K562 (cell line): Measurements from ENCODE around the gene CEP135. TPM values are rescaled to one million over a fixed set of nuclear protein-coding genes. Genes with fewer than 3 reads are reported as not detected.

Source experiments
- ATAC-seq: fragments of 200-7000 bp; cut with Tn5 transposase; 3 replicates; pipeline ENCODE4 v1.9.1; 2020; ENCODE audit warnings: moderate library complexity
- BruUV-seq: library from RNA; stranded (reverse); fragments of 400-500 nt; replicated peaks from 2 replicates; lab custom pipeline; 2021; lab: Mats Ljungman, UMichigan
- CTCF ChIA-PET: fragments of 300-600 bp; formaldehyde crosslinking; extraction: SDS; loops from one replicate; lab custom pipeline; 2021; ENCODE audit warnings: low intra/inter-chr PET ratio; lab: Yijun Ruan, JAX
- POLR2A ChIA-PET: fragments of 300-600, 350-650 bp; sonication (Branson Sonifier 250); formaldehyde crosslinking; extraction: SDS; loops from one replicate; lab custom pipeline; 2021; ENCODE audit warnings: antibody characterized with exemption, inconsistent platforms; lab: Yijun Ruan, JAX
- DNase-seq, 4 experiments: peaks; one replicate each; pipeline versions ENCODE4 v3.0.0 to v3.0.0-alpha.2; 2011 to 2018; ENCODE audit warnings: low spot score in 3 of 4, mixed read lengths in 3 of 4; ENCODE audit errors: extremely low read depth in 1 of 4
- FAIRE-seq: peaks from 2 replicates; lab custom pipeline; 2011; peaks lifted over from hg19 to GRCh38; lab: Jason Lieb, UNC
- H2AFZ ChIP-seq: 2 replicates; pipeline ENCODE4 v1.6.0; 2011; ENCODE audit warnings: low read depth, low read length, control low read depth, inconsistent platforms
- H3K27ac ChIP-seq: fragments of 200-600 bp; 3 replicates; pipeline ENCODE4 v1.8.0; 2011; ENCODE audit warnings: low read depth, mild to moderate bottlenecking, control low read depth, inconsistent platforms, low read length, moderate library complexity, mixed read lengths; ENCODE audit errors: extremely low read depth
- H3K27me3 ChIP-seq, 2 experiments: fragments of 300-600 bp in 1 of 2; 2 replicates in 1 of 2; 3 replicates in 1 of 2; pipeline versions ENCODE4 v1.6.0 to v1.8.0; 2011; ENCODE audit warnings: inconsistent platforms in 2 of 2, low read length in 2 of 2, mild to moderate bottlenecking in 1 of 2, mixed read lengths in 1 of 2, moderate library complexity in 1 of 2; ENCODE audit not compliant: control insufficient read depth in 2 of 2, insufficient read depth in 2 of 2
- H3K36me3 ChIP-seq: fragments of 300-600 bp; 3 replicates; pipeline ENCODE4 v1.8.0; 2011; ENCODE audit warnings: mild to moderate bottlenecking, low read length, inconsistent platforms; ENCODE audit not compliant: control insufficient read depth, insufficient read depth
- H3K4me1 ChIP-seq, 2 experiments: fragments of 200-600 bp in 1 of 2; replicated peaks in 1 of 2; 2 replicates in 1 of 2; 3 replicates in 1 of 2; pipeline versions ENCODE4 v1.5.1 to v1.8.0; 2011; ENCODE audit warnings: inconsistent platforms in 2 of 2, low read length in 2 of 2, mild to moderate bottlenecking in 1 of 2, mixed read lengths in 1 of 2, moderate library complexity in 1 of 2; ENCODE audit not compliant: control insufficient read depth in 2 of 2, insufficient read depth in 2 of 2
- H3K4me2 ChIP-seq: 2 replicates; pipeline ENCODE4 v1.6.1; 2011; ENCODE audit warnings: low read length, control low read depth, inconsistent platforms, mixed read lengths; ENCODE audit not compliant: insufficient read depth
- H3K4me3 ChIP-seq: fragments of 200-600 bp; sonication (generic), shearing (Covaris generic); 2 replicates; pipeline ENCODE4 v1.5.1; 2016; ENCODE audit warnings: control low read depth, inconsistent platforms
- H3K79me2 ChIP-seq: fragments of 200-600 bp; 3 replicates; pipeline ENCODE4 v1.8.0; 2011; ENCODE audit warnings: low read length, inconsistent platforms; ENCODE audit not compliant: control insufficient read depth, insufficient read depth
- H3K9ac ChIP-seq, 2 experiments: 2 replicates each; pipeline versions ENCODE4 v1.6.0 to v1.6.1; 2011; ENCODE audit warnings: low read depth in 2 of 2, low read length in 2 of 2, control low read depth in 1 of 2, inconsistent platforms in 1 of 2, mild to moderate bottlenecking in 1 of 2, mixed read lengths in 1 of 2; ENCODE audit not compliant: insufficient read depth in 1 of 2
- H3K9me1 ChIP-seq: one replicate; pipeline ENCODE4 v1.6.0; 2011; ENCODE audit warnings: inconsistent platforms, mild to moderate bottlenecking, low read length, moderate library complexity; ENCODE audit not compliant: control insufficient read depth, insufficient read depth
- H3K9me3 ChIP-seq: replicated peaks from 2 replicates; pipeline ENCODE4 v1.5.1; 2011; ENCODE audit warnings: low read depth, low read length, inconsistent platforms; ENCODE audit not compliant: control insufficient read depth, insufficient read depth
- H4K20me1 ChIP-seq: replicated peaks from 2 replicates; pipeline ENCODE4 v1.6.1; 2011; ENCODE audit warnings: low read length, inconsistent platforms, mixed read lengths; ENCODE audit not compliant: control insufficient read depth, insufficient read depth
- FOSL1 ChIP-seq: fragments of 200-800 bp; sonication (Bioruptor generic); conservative IDR thresholded peaks from 2 replicates; pipeline ENCODE4 v1.6.1; 2016; ENCODE audit warnings: missing genetic modification characterization, missing compliant biosample characterization
- JUND ChIP-seq, 2 experiments: IDR thresholded peaks; 2 replicates in 1 of 2; 3 replicates in 1 of 2; pipeline ENCODE4 v1.6.1; 2011; ENCODE audit warnings: borderline replicate concordance in 2 of 2, low read depth in 2 of 2, low read length in 2 of 2, improper control_type of control experiment in 1 of 2, missing biosample characterization in 1 of 2, missing genetic modification characterization in 1 of 2, missing genetic modification reagents in 1 of 2
- SMAD2 ChIP-seq: fragments of 150-350 bp; IDR thresholded peaks from 2 replicates; pipeline ENCODE4 v1.6.1; 2014; ENCODE audit warnings: low read depth, mild to moderate bottlenecking, low read length
- ZKSCAN1 ChIP-seq: fragments of 150-350 bp; IDR thresholded peaks from 2 replicates; pipeline ENCODE4 v1.6.1; 2016; ENCODE audit warnings: low read depth, low read length
- WGBS: fragments of 100-300 bp; shearing (Covaris generic); methylation state at CpG from one replicate; pipeline ENCODE4 v1.1.6; 2016; ENCODE audit warnings: low coverage, mixed read lengths; ENCODE audit not compliant: insufficient coverage; ENCODE audit errors: missing lambda C conversion rate; 5-methylcytosine and 5-hydroxymethylcytosine counted together
- in situ Hi-C: fragments of 300-500 bp; cut with MboI; formaldehyde crosslinking; loops from 4 replicates; pipeline ENCODE4 v1.15.0; 2018; ENCODE audit warnings: inconsistent platforms, mixed read lengths
- intact Hi-C: fragments of 100-400 bp; cut with micrococcal nuclease; formaldehyde crosslinking; loops from 2 replicates; pipeline ENCODE4 v1.14.2; 2022
- polyA plus RNA-seq, 8 experiments: library from polyadenylated mRNA; depleted of rRNA in 4 of 8; stranded (reverse) in 5 of 8; unstranded in 3 of 8; fragments of >200 nt; fragmentation: Nextera tagmentation in 2 of 8; fragmentation: Illumina TruSeq in 1 of 8; extraction: Ambion mirVana in 2 of 8; extraction: Trizol in 1 of 8; gene quantifications; 2 replicates each; pipeline versions ENCODE4 v1.2.1 to v1.2.3, GENCODE V29; 2011 to 2014; ENCODE audit warnings: inconsistent platforms in 1 of 8, missing spikeins in 1 of 8
- total RNA-seq, 7 experiments: library from RNA; depleted of rRNA in 6 of 7; stranded (reverse); fragments of >200 nt in 6 of 7; fragmentation: Illumina TruSeq in 2 of 7; extraction: Trizol in 2 of 7; gene quantifications; 2 replicates each; pipeline versions ENCODE4 v1.2.1 to v1.2.3, GENCODE V29; 2011 to 2021; ENCODE audit warnings: low replicate concordance in 1 of 7
- TF ChIP-seq, protein P1 (sequence below), 2 experiments: fragments of 450-650 bp in 1 of 2; sonication (generic) in 1 of 2; formaldehyde crosslinking in 1 of 2; IDR thresholded peaks in 1 of 2; conservative IDR thresholded peaks in 1 of 2; 2 replicates each; pipeline versions ENCODE4 v1.6.1 to v1.8.1; 2016 to 2023; ENCODE audit warnings: mild to moderate bottlenecking in 2 of 2, moderate library complexity in 2 of 2, inconsistent platforms in 1 of 2, missing genetic modification reagents in 1 of 2
- TF ChIP-seq, protein P2 (sequence below), 2 experiments: fragments of 200-800 bp in 1 of 2; sonication (Bioruptor generic) in 1 of 2; sonication (generic) in 1 of 2; formaldehyde crosslinking in 1 of 2; IDR thresholded peaks in 1 of 2; conservative IDR thresholded peaks in 1 of 2; 2 replicates each; pipeline versions ENCODE4 v1.5.0 to v1.6.1; 2016 to 2020; ENCODE audit warnings: missing compliant biosample characterization in 1 of 2, missing genetic modification characterization in 1 of 2, missing genetic modification reagents in 1 of 2

CEP135 gene
- total and polyA plus RNA-seq, 9 of the 15 experiments (the other 6 are each of a cell fraction or from before 2014, with no cell fraction given), result 3.1 to 18.9 (median 15.3) TPM

DNA sequence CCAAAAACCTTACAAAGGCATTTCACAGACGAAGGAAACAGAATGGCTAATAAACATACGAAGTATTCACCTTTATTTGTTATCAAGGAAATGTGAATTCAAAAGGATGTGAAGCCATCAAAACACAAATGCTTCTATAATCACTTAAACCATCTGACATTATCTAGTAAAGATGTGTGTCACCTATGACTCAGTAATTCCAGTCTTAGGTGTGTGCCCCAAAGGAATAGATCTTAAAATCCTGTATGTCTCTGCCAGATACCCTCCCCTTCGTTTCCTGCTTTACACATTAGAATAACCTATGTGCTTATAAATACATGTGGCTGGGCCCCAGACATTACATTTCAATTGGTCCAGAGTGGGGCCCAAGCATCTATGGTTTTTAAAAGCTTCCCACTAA is 41.8 kb upstream of the CEP135 start:
- Histone ChIP-seq H3K9ac (no peak overlapping the region), H2AFZ (no peak overlapping the region), H3K9me1 (no peaks in the 10 kb centered on the region), H3K27me3 (no peaks in the 10 kb centered on the region), H4K20me1 (no peaks in the 10 kb centered on the region), H3K36me3 (peaks cover 19% of the 10 kb centered on the region; the same call in 1 of the 3 replicates), H3K4me2 (no peak overlapping the region), H3K9me3 (no peaks in the 10 kb centered on the region), H3K79me2 (no peaks in the 10 kb centered on the region), H3K27ac (no peak overlapping the region), H3K4me3 (no peak overlapping the region)
- in situ Hi-C loops, result no loop called here
- DNase-seq, result no peak
- no peak for FAIRE-seq
- POLR2A ChIA-PET, result interaction anchor here (0.6 kb wide), 1 partner anchor 977 kb away, joined by 3 read pairs; no protein-coding TSS in a partner anchor
- no peak for ATAC-seq
- BruUV-seq, result no TSS peak
- TF ChIP-seq SMAD2 (no peak), ZKSCAN1 (no peak), JUND (IDR thresholded peaks at IDR 0.05; ENCODE audit: borderline replicate concordance, low read depth, low read length) (peak; percentile 36; the same call in 1 of the 2 replicates), JUND (tag; IDR thresholded peaks at IDR 0.05; ENCODE audit: borderline replicate concordance, low read depth, low read length) (0 out of 3 replicates have a peak, but pooled peaks have one; percentile 36), FOSL1 (peak; percentile 72)
- TF ChIP-seq, protein P1, sequence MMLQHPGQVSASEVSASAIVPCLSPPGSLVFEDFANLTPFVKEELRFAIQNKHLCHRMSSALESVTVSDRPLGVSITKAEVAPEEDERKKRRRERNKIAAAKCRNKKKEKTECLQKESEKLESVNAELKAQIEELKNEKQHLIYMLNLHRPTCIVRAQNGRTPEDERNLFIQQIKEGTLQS (IDR thresholded peaks at IDR 0.05), result peak; percentile 8; the same call in 1 of the 2 replicates
- TF ChIP-seq, protein P1 (CRISPR knock-in tag; conservative IDR thresholded peaks at IDR 0.05), result no peak
- TF ChIP-seq, protein P2, sequence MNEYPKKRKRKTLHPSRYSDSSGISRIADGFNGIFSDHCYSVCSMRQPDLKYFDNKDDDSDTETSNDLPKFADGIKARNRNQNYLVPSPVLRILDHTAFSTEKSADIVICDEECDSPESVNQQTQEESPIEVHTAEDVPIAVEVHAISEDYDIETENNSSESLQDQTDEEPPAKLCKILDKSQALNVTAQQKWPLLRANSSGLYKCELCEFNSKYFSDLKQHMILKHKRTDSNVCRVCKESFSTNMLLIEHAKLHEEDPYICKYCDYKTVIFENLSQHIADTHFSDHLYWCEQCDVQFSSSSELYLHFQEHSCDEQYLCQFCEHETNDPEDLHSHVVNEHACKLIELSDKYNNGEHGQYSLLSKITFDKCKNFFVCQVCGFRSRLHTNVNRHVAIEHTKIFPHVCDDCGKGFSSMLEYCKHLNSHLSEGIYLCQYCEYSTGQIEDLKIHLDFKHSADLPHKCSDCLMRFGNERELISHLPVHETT (CRISPR knock-in tag; conservative IDR thresholded peaks at IDR 0.05 in 1 of 2, IDR thresholded peaks at IDR 0.05 in 1 of 2), result no peak
- TF ChIP-seq, all 486 proteins: peak for 3
- intact Hi-C loops, result no loop called here
- H3K4me1 ChIP-seq, result no peaks in the 10 kb centered on the region
- WGBS, result 42% methylated on average over 3 of the region's 3 CpGs
- CTCF ChIA-PET, result no interaction called here
